Panc1 (cell line): Measurements from ENCODE around the gene AKAP6. TPM values are rescaled to one million over a fixed set of nuclear protein-coding genes. Genes with fewer than 3 reads are reported as not detected.

Experiments
- ATAC-seq: fragments of 200-7000 bp; cut with Tn5 transposase; 2 replicates; pipeline ENCODE4 v1.9.1; 2020; ENCODE audit warnings: mild to moderate bottlenecking, moderate library complexity
- BruUV-seq: library from RNA; stranded (reverse); fragments of 400-500 nt; replicated peaks from 2 replicates; lab custom pipeline; 2021; lab: Mats Ljungman, UMichigan
- CTCF ChIA-PET: fragments of 300-600 bp; sonication (Branson Sonifier 250); formaldehyde crosslinking; loops from one replicate; lab custom pipeline; 2022; ENCODE audit warnings: antibody characterized with exemption; lab: Charles Lee
- POLR2A ChIA-PET: fragments of 300-600 bp; sonication (Branson Sonifier 250); formaldehyde crosslinking; loops from one replicate; lab custom pipeline; 2022; ENCODE audit warnings: antibody characterized with exemption; lab: Charles Lee
- DNase-seq: peaks from one replicate; pipeline ENCODE4 v3.0.0-alpha.2; 2010; ENCODE audit warnings: low read depth, low spot score
- H3K27ac ChIP-seq: 2 replicates; pipeline ENCODE4 v1.5.1; 2011; ENCODE audit warnings: mild to moderate bottlenecking, low read length, inconsistent platforms
- H3K27me3 ChIP-seq: fragments of 200-500 bp; sonication (Bioruptor generic); 2 replicates; pipeline ENCODE4 v1.6.0; 2014; ENCODE audit warnings: low read length, inconsistent platforms; ENCODE audit not compliant: control insufficient read depth, insufficient read depth
- H3K36me3 ChIP-seq: fragments of 200-500 bp; sonication (Bioruptor generic); 2 replicates; pipeline ENCODE4 v1.5.1; 2014; ENCODE audit warnings: inconsistent platforms, mild to moderate bottlenecking, low read length, moderate library complexity; ENCODE audit not compliant: control insufficient read depth, insufficient read depth
- H3K4me1 ChIP-seq: 2 replicates; pipeline ENCODE4 v1.5.1; 2011; ENCODE audit warnings: inconsistent platforms, mild to moderate bottlenecking, low read length, moderate library complexity; ENCODE audit not compliant: control insufficient read depth, insufficient read depth
- H3K4me3 ChIP-seq, 2 experiments: 2 replicates each; pipeline ENCODE4 v1.5.1; 2011 to 2012; ENCODE audit warnings: low read depth in 2 of 2, low read length in 2 of 2, mild to moderate bottlenecking in 2 of 2, inconsistent platforms in 1 of 2, moderate library complexity in 1 of 2
- H3K9me3 ChIP-seq: fragments of 200-500 bp; sonication (Bioruptor generic); 2 replicates; pipeline ENCODE4 v1.5.1; 2014; ENCODE audit warnings: low read depth, mild to moderate bottlenecking, inconsistent platforms, low read length, moderate library complexity; ENCODE audit not compliant: control insufficient read depth, insufficient read depth
- POLR2AphosphoS5 ChIP-seq: IDR thresholded peaks from 2 replicates; pipeline ENCODE4 v1.6.1; 2012; ENCODE audit warnings: mild to moderate bottlenecking, low read depth, low read length, moderate library complexity
- SIN3A ChIP-seq: IDR thresholded peaks from 2 replicates; pipeline ENCODE4 v1.6.1; 2012; ENCODE audit warnings: low read depth, mild to moderate bottlenecking, low read length, moderate library complexity, borderline replicate concordance; ENCODE audit not compliant: insufficient read depth
- TCF7L2 ChIP-seq: IDR thresholded peaks from 2 replicates; pipeline ENCODE4 v1.6.1; 2011; ENCODE audit warnings: mild to moderate bottlenecking, low read depth, low read length, inconsistent platforms
- in situ Hi-C: cut with HindIII; loops from 2 replicates; pipeline ENCODE4 v1.10.0; 2016; ENCODE audit warnings: low sequenced_read_pairs, low pct_unique_long_range_greater_than_20kb
- intact Hi-C: fragments of 100-400 bp; cut with micrococcal nuclease; formaldehyde crosslinking; loops from one replicate; pipeline ENCODE4 v1.10.0; 2022; ENCODE audit not compliant: unreplicated experiment
- total RNA-seq: library from RNA; stranded (reverse); gene quantifications from one replicate; pipeline ENCODE4 v1.2.1, GENCODE V29; 2021; ENCODE audit not compliant: unreplicated experiment
- TF ChIP-seq, protein P1 (sequence below), 2 experiments: IDR thresholded peaks; 2 replicates each; pipeline ENCODE4 v1.6.1; 2011 to 2012; ENCODE audit warnings: low read depth in 2 of 2, control low read depth in 1 of 2, low read length in 1 of 2, mild to moderate bottlenecking in 1 of 2, moderate library complexity in 1 of 2; ENCODE audit not compliant: insufficient read depth in 1 of 2
- TF ChIP-seq, protein P2 (sequence below): fragments of 450-650 bp; IDR thresholded peaks from 2 replicates; pipeline ENCODE4 v1.5.1; 2017; ENCODE audit warnings: mild to moderate bottlenecking

AKAP6 gene
- total RNA-seq, 1 experiment from 2014 or later: 0.82 TPM

DNA sequence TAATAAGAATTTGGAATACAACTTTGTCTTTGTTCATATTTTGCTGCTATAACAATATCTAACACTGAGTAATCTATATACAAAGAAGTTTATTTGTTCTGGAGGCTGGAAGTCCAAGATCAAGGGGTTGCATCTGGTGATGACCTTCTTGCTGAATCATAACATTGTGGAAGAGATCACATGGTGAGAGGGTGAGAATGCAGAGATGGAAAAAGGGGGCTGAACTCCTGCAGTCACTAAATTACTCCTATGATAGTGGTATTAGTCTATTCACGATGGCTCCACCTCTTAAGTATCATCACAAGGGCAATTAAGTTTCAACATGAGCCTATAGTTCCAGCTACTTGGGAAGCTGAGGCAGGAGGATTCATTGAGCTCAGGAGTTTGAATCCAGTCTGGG is 4.5 kb upstream of the AKAP6 start:
- DNase-seq (no peak), ATAC-seq (no peak)
- intact Hi-C loops: no loop called here
- BruUV-seq: no TSS peak
- TF ChIP-seq, protein P1, sequence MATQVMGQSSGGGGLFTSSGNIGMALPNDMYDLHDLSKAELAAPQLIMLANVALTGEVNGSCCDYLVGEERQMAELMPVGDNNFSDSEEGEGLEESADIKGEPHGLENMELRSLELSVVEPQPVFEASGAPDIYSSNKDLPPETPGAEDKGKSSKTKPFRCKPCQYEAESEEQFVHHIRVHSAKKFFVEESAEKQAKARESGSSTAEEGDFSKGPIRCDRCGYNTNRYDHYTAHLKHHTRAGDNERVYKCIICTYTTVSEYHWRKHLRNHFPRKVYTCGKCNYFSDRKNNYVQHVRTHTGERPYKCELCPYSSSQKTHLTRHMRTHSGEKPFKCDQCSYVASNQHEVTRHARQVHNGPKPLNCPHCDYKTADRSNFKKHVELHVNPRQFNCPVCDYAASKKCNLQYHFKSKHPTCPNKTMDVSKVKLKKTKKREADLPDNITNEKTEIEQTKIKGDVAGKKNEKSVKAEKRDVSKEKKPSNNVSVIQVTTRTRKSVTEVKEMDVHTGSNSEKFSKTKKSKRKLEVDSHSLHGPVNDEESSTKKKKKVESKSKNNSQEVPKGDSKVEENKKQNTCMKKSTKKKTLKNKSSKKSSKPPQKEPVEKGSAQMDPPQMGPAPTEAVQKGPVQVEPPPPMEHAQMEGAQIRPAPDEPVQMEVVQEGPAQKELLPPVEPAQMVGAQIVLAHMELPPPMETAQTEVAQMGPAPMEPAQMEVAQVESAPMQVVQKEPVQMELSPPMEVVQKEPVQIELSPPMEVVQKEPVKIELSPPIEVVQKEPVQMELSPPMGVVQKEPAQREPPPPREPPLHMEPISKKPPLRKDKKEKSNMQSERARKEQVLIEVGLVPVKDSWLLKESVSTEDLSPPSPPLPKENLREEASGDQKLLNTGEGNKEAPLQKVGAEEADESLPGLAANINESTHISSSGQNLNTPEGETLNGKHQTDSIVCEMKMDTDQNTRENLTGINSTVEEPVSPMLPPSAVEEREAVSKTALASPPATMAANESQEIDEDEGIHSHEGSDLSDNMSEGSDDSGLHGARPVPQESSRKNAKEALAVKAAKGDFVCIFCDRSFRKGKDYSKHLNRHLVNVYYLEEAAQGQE (IDR thresholded peaks at IDR 0.05; ENCODE audit: insufficient read depth in 1 of 2, low read depth in 2 of 2, low read length in 1 of 2): no peak
- TF ChIP-seq SIN3A (no peak), POLR2AphosphoS5 (no peak), TCF7L2 (no peak)
- TF ChIP-seq, protein P2, sequence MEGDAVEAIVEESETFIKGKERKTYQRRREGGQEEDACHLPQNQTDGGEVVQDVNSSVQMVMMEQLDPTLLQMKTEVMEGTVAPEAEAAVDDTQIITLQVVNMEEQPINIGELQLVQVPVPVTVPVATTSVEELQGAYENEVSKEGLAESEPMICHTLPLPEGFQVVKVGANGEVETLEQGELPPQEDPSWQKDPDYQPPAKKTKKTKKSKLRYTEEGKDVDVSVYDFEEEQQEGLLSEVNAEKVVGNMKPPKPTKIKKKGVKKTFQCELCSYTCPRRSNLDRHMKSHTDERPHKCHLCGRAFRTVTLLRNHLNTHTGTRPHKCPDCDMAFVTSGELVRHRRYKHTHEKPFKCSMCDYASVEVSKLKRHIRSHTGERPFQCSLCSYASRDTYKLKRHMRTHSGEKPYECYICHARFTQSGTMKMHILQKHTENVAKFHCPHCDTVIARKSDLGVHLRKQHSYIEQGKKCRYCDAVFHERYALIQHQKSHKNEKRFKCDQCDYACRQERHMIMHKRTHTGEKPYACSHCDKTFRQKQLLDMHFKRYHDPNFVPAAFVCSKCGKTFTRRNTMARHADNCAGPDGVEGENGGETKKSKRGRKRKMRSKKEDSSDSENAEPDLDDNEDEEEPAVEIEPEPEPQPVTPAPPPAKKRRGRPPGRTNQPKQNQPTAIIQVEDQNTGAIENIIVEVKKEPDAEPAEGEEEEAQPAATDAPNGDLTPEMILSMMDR: no peak
- no peak overlapping the region for H3K27ac ChIP-seq
- H3K27me3 ChIP-seq: no peaks in the 10 kb centered on the region; the same call in 1 of the 2 replicates
- CTCF ChIA-PET: no interaction called here
- no peak overlapping the region for H3K4me3 ChIP-seq
- H3K36me3 ChIP-seq: no peaks in the 10 kb centered on the region
- no peaks in the 10 kb centered on the region for H3K4me1 ChIP-seq
- in situ Hi-C loops: no loop called here
- POLR2A ChIA-PET: no interaction called here
- H3K9me3 ChIP-seq: no peaks in the 10 kb centered on the region

DNA sequence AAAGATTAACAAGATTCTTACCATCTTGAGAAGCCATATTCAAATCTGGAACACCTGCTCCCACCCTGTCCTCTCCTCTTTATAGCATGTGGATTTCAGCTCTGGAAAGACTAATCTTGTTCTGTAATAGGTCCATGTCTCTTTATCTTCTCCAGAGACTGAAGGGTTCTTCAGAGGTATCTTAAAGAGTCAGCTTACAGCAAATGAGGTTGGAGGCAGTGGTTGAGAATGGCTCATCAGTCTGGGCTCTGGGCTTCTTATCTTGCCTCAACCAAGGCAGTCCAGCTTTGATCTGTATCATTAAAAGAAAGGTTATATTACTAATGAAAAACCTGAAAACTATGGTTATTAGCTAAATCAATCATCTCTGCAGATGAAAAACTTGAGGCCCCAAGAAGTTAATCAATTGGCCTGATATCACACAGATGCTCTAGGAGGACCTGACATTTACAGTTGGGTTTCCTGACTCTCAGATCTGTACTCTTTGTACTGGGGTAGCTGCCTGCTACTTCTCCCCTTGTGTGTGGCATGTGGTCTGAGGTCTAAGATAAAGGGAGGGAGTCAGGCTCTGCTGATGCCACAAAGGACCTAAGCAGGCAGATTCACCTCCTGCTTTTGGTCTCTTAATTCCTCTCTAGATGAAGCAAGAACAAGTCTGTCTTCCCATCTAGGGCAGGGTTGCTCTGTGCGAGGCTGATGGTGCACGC is 1.7 kb upstream of the AKAP6 start:
- ChIA-PET CTCF (no interaction called here), POLR2A (no interaction called here)
- BruUV-seq: no TSS peak
- no peak overlapping the region for H3K4me3 ChIP-seq
- no peak overlapping the region for H3K27ac ChIP-seq
- DNase-seq (no peak), ATAC-seq (no peak)
- intact Hi-C loops: no loop called here
- in situ Hi-C loops: no loop called here
- no peaks in the 10 kb centered on the region for H3K27me3 ChIP-seq
- H3K36me3 ChIP-seq: no peaks in the 10 kb centered on the region
- no peaks in the 10 kb centered on the region for H3K4me1 ChIP-seq
- TF ChIP-seq TCF7L2: no peak
- TF ChIP-seq, protein P1 (IDR thresholded peaks at IDR 0.05; ENCODE audit: insufficient read depth in 1 of 2, low read depth in 2 of 2, low read length in 1 of 2): no peak
- TF ChIP-seq SIN3A: no peak
- TF ChIP-seq, protein P2: no peak
- no peak for TF ChIP-seq POLR2AphosphoS5
- no peaks in the 10 kb centered on the region for H3K9me3 ChIP-seq
